Bone marrow (tissue), 2 donors: ENCODE results near the gene SMOC2.
"Not testable (repeated sequence)": the region's sequence is repeated elsewhere in the genome, so short reads cannot be mapped to it uniquely, and the experiment has no call there.

ENCODE experiments used
- DNase-seq, 2 donors: peaks; one replicate each; lab custom pipeline; 2025; lab: John Stamatoyannopoulos, UW

The SMOC2 gene

GRCh38 chr6:168601111-168601510 lies 160.1 kb downstream of the SMOC2 start:
- DNase-seq, result no peak

GRCh38 chr6:168601546-168601945 lies 160.6 kb downstream of the SMOC2 start:
- DNase-seq, result no peak

GRCh38 chr6:168602576-168602975 lies 161.6 kb downstream of the SMOC2 start:
- no peak for DNase-seq

- no peak for DNase-seq
These were observed 162.2 kb downstream of the SMOC2 start for GRCh38 chr6:168603234-168603633.

GRCh38 chr6:168605964-168606363 lies 165.0 kb downstream of the SMOC2 start:
- no peak for DNase-seq

GRCh38 chr6:168606722-168607121 lies 165.7 kb downstream of the SMOC2 start:
- DNase-seq, result no peak

GRCh38 chr6:168607272-168608112 lies 166.5 kb downstream of the SMOC2 start:
- no peak for DNase-seq

- no peak for DNase-seq
These were observed 167.1 kb downstream of the SMOC2 start for GRCh38 chr6:168608113-168608400.

- DNase-seq, result no peak
These were observed 168.2 kb downstream of the SMOC2 start for GRCh38 chr6:168609026-168609685.

- DNase-seq, result no peak
These were observed 169.0 kb downstream of the SMOC2 start for GRCh38 chr6:168609914-168610490.

- DNase-seq, result not testable (repeated sequence)
These were observed 170.0 kb downstream of the SMOC2 start for GRCh38 chr6:168610966-168611365.

- DNase-seq, result no peak
These were observed 170.7 kb downstream of the SMOC2 start for GRCh38 chr6:168611691-168612090.

- DNase-seq, result no peak
These were observed 171.6 kb downstream of the SMOC2 start for GRCh38 chr6:168612586-168612985.

- no peak for DNase-seq
These were observed 174.9 kb downstream of the SMOC2 start for GRCh38 chr6:168615837-168616236.

- no peak for DNase-seq
These were observed 176.1 kb downstream of the SMOC2 start for GRCh38 chr6:168616816-168617765.

- DNase-seq, result no peak
These were observed 177.7 kb downstream of the SMOC2 start for GRCh38 chr6:168618546-168619315.

- no peak for DNase-seq
These were observed 178.8 kb downstream of the SMOC2 start for GRCh38 chr6:168619560-168620314.

GRCh38 chr6:168620578-168620977 lies 179.6 kb downstream of the SMOC2 start:
- DNase-seq, result no peak

- no peak for DNase-seq
These were observed 182.8 kb downstream of the SMOC2 start for GRCh38 chr6:168623736-168624135.

- no peak for DNase-seq
These were observed 183.6 kb downstream of the SMOC2 start for GRCh38 chr6:168624540-168624939.

GRCh38 chr6:168624948-168625347 lies 184.0 kb downstream of the SMOC2 start:
- no peak for DNase-seq
